GM23338 (cell line): Measurements from ENCODE around the gene C2CD4D. TPM values are rescaled to one million over a fixed set of nuclear protein-coding genes. Genes with fewer than 3 reads are reported as not detected.

Experiments used
- ATAC-seq: fragments of 200-7000 bp; cut with Tn5 transposase; 3 replicates; pipeline ENCODE4 v1.9.1; 2020
- DNase-seq: peaks from one replicate; pipeline ENCODE4 v3.0.0-alpha.2; 2015; ENCODE audit warnings: low spot score
- H2AFZ ChIP-seq: fragments of 200-600 bp; sonication (generic); 2 replicates; pipeline ENCODE4 v1.8.0; 2016; ENCODE audit warnings: antibody characterized with exemption, mild to moderate bottlenecking, moderate library complexity
- H3F3A ChIP-seq: fragments of 200-600 bp; sonication (generic); replicated peaks from 2 replicates; pipeline ENCODE4 v1.8.0; 2017; ENCODE audit warnings: antibody characterized with exemption, mixed run types, low read depth
- H3K27ac ChIP-seq: fragments of 200-600 bp; sonication (generic); 2 replicates; pipeline ENCODE4 v1.6.1; 2016; ENCODE audit warnings: low read depth
- H3K27me3 ChIP-seq: fragments of 200-600 bp; sonication (generic); 2 replicates; pipeline ENCODE4 v1.8.0; 2016; ENCODE audit warnings: mild to moderate bottlenecking, mixed run types, moderate library complexity; ENCODE audit not compliant: insufficient read depth
- H3K36me3 ChIP-seq: fragments of 200-600 bp; sonication (generic); 2 replicates; pipeline ENCODE4 v1.8.0; 2016; ENCODE audit warnings: mild to moderate bottlenecking; ENCODE audit not compliant: insufficient read depth
- H3K4me1 ChIP-seq: fragments of 200-600 bp; sonication (generic); 2 replicates; pipeline ENCODE4 v1.8.0; 2016; ENCODE audit warnings: mild to moderate bottlenecking, moderate library complexity; ENCODE audit not compliant: insufficient read depth
- H3K4me2 ChIP-seq: fragments of 200-600 bp; sonication (generic); 2 replicates; pipeline ENCODE4 v1.7.1; 2017; ENCODE audit warnings: mixed run types
- H3K4me3 ChIP-seq: fragments of 200-600 bp; sonication (generic); 2 replicates; pipeline ENCODE4 v1.6.1; 2016; ENCODE audit warnings: mixed run types
- H3K79me2 ChIP-seq: fragments of 200-600 bp; sonication (generic); replicated peaks from 2 replicates; pipeline ENCODE4 v1.8.0; 2017; ENCODE audit warnings: mild to moderate bottlenecking; ENCODE audit not compliant: insufficient read depth
- H3K9me2 ChIP-seq: fragments of 200-600 bp; sonication (generic); 2 replicates; pipeline ENCODE4 v1.8.0; 2017; ENCODE audit not compliant: insufficient read depth
- H4K20me1 ChIP-seq: fragments of 200-600 bp; sonication (generic); replicated peaks from 2 replicates; pipeline ENCODE4 v1.8.0; 2017; ENCODE audit warnings: mild to moderate bottlenecking; ENCODE audit not compliant: insufficient read depth
- H3K27ac Mint-ChIP-seq: 2 replicates; pipeline ENCODE4 v1.8.0; 2020; ENCODE audit warnings: inconsistent platforms, mild to moderate bottlenecking, moderate library complexity, mixed read lengths
- H3K27me3 Mint-ChIP-seq: 3 replicates; pipeline ENCODE4 v1.8.0; 2022; ENCODE audit warnings: low read depth, mild to moderate bottlenecking, moderate library complexity, mixed read lengths, inconsistent platforms; ENCODE audit not compliant: insufficient read depth, poor library complexity
- H3K36me3 Mint-ChIP-seq: 3 replicates; pipeline ENCODE4 v1.8.0; 2021; ENCODE audit warnings: low read depth, mild to moderate bottlenecking, inconsistent platforms, moderate library complexity, mixed read lengths
- H3K4me1 Mint-ChIP-seq: 3 replicates; pipeline ENCODE4 v1.8.0; 2020; ENCODE audit warnings: mild to moderate bottlenecking, inconsistent platforms, mixed read lengths
- H3K4me3 Mint-ChIP-seq: 3 replicates; pipeline ENCODE4 v1.8.0; 2021; ENCODE audit warnings: moderate library complexity, mild to moderate bottlenecking, inconsistent platforms, mixed read lengths
- H3K9me3 Mint-ChIP-seq: 3 replicates; pipeline ENCODE4 v1.8.0; 2020; ENCODE audit warnings: moderate library complexity, mild to moderate bottlenecking, inconsistent platforms, mixed read lengths
- EZH2phosphoT487 ChIP-seq: fragments of 200-600 bp; sonication (generic); IDR thresholded peaks from one replicate; pipeline ENCODE4 v1.8.1; 2018; ENCODE audit warnings: antibody characterized with exemption; ENCODE audit not compliant: unreplicated experiment
- NANOG ChIP-seq: IDR thresholded peaks from 2 replicates; pipeline ENCODE4 v1.6.1; 2016; ENCODE audit warnings: antibody characterized with exemption, borderline replicate concordance
- POLR2AphosphoS5 ChIP-seq: IDR thresholded peaks from 2 replicates; pipeline ENCODE4 v1.6.1; 2016; ENCODE audit warnings: antibody characterized with exemption, low read depth
- STAT1 ChIP-seq: IDR thresholded peaks from one replicate; pipeline ENCODE4 v1.6.1; 2016; ENCODE audit warnings: antibody characterized with exemption; ENCODE audit not compliant: unreplicated experiment
- ZNF331 ChIP-seq: fragments of 250-450 bp; sonication (Bioruptor Pico); IDR thresholded peaks from 2 replicates; pipeline ENCODE4 v1.5.0; 2020; ENCODE audit warnings: low read depth, mild to moderate bottlenecking, moderate library complexity
- ZNF462 ChIP-seq: fragments of 250-450 bp; sonication (Bioruptor Pico); IDR thresholded peaks from 2 replicates; pipeline ENCODE4 v1.5.0; 2020; ENCODE audit warnings: mild to moderate bottlenecking, moderate library complexity
- polyA plus RNA-seq: library from polyadenylated mRNA; unstranded; fragments of >200 nt; fragmentation: Nextera tagmentation; extraction: Ambion mirVana; gene quantifications from 2 replicates; pipeline ENCODE4 v1.2.1, GENCODE V29; 2016
- total RNA-seq: library from RNA; depleted of rRNA; stranded (reverse); fragments of >200 nt; shearing (Covaris generic); gene quantifications from 2 replicates; pipeline ENCODE4 v1.2.3, GENCODE V29; 2014

The C2CD4D gene
- total and polyA plus RNA-seq, 2 experiments from 2014 or later, result 0.35 to 0.82 TPM

- no peak overlapping the region for H3K27ac ChIP-seq
- Mint-ChIP-seq H3K27me3 (peaks cover 12% of the 10 kb centered on the region), H3K4me1 (peaks cover 6% of the 10 kb centered on the region), H3K9me3 (no peaks in the 10 kb centered on the region), H3K36me3 (no peaks in the 10 kb centered on the region), H3K4me3 (no peak overlapping the region), H3K27ac (no peak overlapping the region)
- ATAC-seq (no peak), DNase-seq (no peak)
- H4K20me1 ChIP-seq, result no peaks in the 10 kb centered on the region
- H3K36me3 ChIP-seq, result no peaks in the 10 kb centered on the region
- H3K4me1 ChIP-seq, result no peaks in the 10 kb centered on the region
- H3K4me2 ChIP-seq, result no peak overlapping the region
- no peaks in the 10 kb centered on the region for H3K79me2 ChIP-seq
- no peak overlapping the region for H3K4me3 ChIP-seq
- no peak overlapping the region for H2AFZ ChIP-seq
- H3F3A ChIP-seq, result no peaks in the 10 kb centered on the region
- TF ChIP-seq EZH2phosphoT487, result no peak
- TF ChIP-seq ZNF462 (CRISPR knock-in tag), result no peak
- TF ChIP-seq NANOG, result no peak
- no peak for TF ChIP-seq POLR2AphosphoS5
- TF ChIP-seq STAT1, result no peak
- no peak for TF ChIP-seq ZNF331
- no peaks in the 10 kb centered on the region for H3K27me3 ChIP-seq
- H3K9me2 ChIP-seq, result no peaks in the 10 kb centered on the region
These were observed 22.9 kb downstream of the C2CD4D start for GRCh38 chr1:151816548-151817352.
